HepG2 (cell line): ENCODE results near the gene RBP7. TPM values are rescaled to one million over a fixed set of nuclear protein-coding genes. Genes with fewer than 3 reads are reported as not detected.

ENCODE experiments used
- CREM ChIP-seq, 2 experiments: sonication (generic) in 1 of 2; formaldehyde crosslinking in 1 of 2; IDR thresholded peaks; 2 replicates each; pipeline versions ENCODE4 v1.4.0 to v1.6.1; 2016 to 2020; ENCODE audit warnings: antibody characterized with exemption in 1 of 2, mild to moderate bottlenecking in 1 of 2, missing genetic modification reagents in 1 of 2
- MEIS2 ChIP-seq: sonication (generic); formaldehyde crosslinking; IDR thresholded peaks from 2 replicates; pipeline ENCODE4 v1.9.0; 2021; ENCODE audit warnings: mild to moderate bottlenecking, missing genetic modification reagents
- NFE2L1 ChIP-seq: sonication (generic); formaldehyde crosslinking; IDR thresholded peaks from 2 replicates; pipeline ENCODE4 v1.4.0; 2020; ENCODE audit warnings: missing genetic modification reagents, mild to moderate bottlenecking, borderline replicate concordance
- RAD21 ChIP-seq: fragments of 450-650 bp; formaldehyde crosslinking; IDR thresholded peaks from 2 replicates; pipeline ENCODE4 v1.5.0; 2020; ENCODE audit warnings: mild to moderate bottlenecking
- SETDB1 ChIP-seq: sonication (generic); formaldehyde crosslinking; IDR thresholded peaks from 2 replicates; pipeline ENCODE4 v1.5.1; 2020; ENCODE audit warnings: missing genetic modification reagents, mild to moderate bottlenecking, borderline replicate concordance
- THYN1 ChIP-seq: sonication (generic); formaldehyde crosslinking; IDR thresholded peaks from 2 replicates; pipeline ENCODE4 v1.8.1; 2023; ENCODE audit warnings: low read depth, mild to moderate bottlenecking, moderate library complexity, missing genetic modification reagents, borderline replicate concordance
- ZBTB1 ChIP-seq: sonication (generic); formaldehyde crosslinking; IDR thresholded peaks from 2 replicates; pipeline ENCODE4 v1.4.0; 2020; ENCODE audit warnings: missing genetic modification reagents, borderline replicate concordance
- ZBTB3 ChIP-seq: sonication (generic); formaldehyde crosslinking; IDR thresholded peaks from 2 replicates; pipeline ENCODE4 v1.4.0; 2020; ENCODE audit warnings: low read depth, mild to moderate bottlenecking, moderate library complexity, missing genetic modification reagents, borderline replicate concordance
- ZBTB42 ChIP-seq: sonication (generic); formaldehyde crosslinking; IDR thresholded peaks from 2 replicates; pipeline ENCODE4 v1.5.0; 2020; ENCODE audit warnings: mild to moderate bottlenecking, missing genetic modification reagents
- ZFP36L1 ChIP-seq: sonication (generic); formaldehyde crosslinking; IDR thresholded peaks from 2 replicates; pipeline ENCODE4 v1.8.0; 2022; ENCODE audit warnings: mild to moderate bottlenecking, missing genetic modification reagents, moderate library complexity
- ZNF496 ChIP-seq: sonication (generic); formaldehyde crosslinking; IDR thresholded peaks from 2 replicates; pipeline ENCODE4 v1.8.1; 2023; ENCODE audit warnings: mild to moderate bottlenecking, moderate library complexity, missing genetic modification reagents; ENCODE audit not compliant: insufficient replicate concordance
- ZNF607 ChIP-seq: sonication (generic); formaldehyde crosslinking; IDR thresholded peaks from 2 replicates; pipeline ENCODE4 v1.5.1; 2020; ENCODE audit warnings: missing genetic modification reagents, mild to moderate bottlenecking, borderline replicate concordance
- ZNF841 ChIP-seq: sonication (generic); formaldehyde crosslinking; IDR thresholded peaks from 2 replicates; pipeline ENCODE4 v1.8.1; 2023; ENCODE audit warnings: missing genetic modification reagents, borderline replicate concordance
- polyA plus RNA-seq, 8 experiments: library from polyadenylated mRNA; depleted of rRNA in 3 of 8; stranded (reverse) in 7 of 8; unstranded in 1 of 8; fragments of >200 nt; fragmentation: Illumina TruSeq in 4 of 8; extraction: Trizol in 4 of 8; gene quantifications; 2 replicates each; pipeline versions ENCODE4 v1.2.1 to v1.2.3, GENCODE V29; 2011 to 2016; ENCODE audit warnings: low read depth in 4 of 8, missing spikeins in 1 of 8, mixed read lengths in 1 of 8; ENCODE audit not compliant: insufficient read depth in 1 of 8
- total RNA-seq, 5 experiments: library from RNA; depleted of rRNA; stranded (reverse); fragments of >200 nt; fragmentation: Illumina TruSeq; extraction: Trizol; gene quantifications; 2 replicates each; pipeline ENCODE4 v1.2.3, GENCODE V29; 2016; ENCODE audit warnings: low read depth in 1 of 5
- TF ChIP-seq, protein P1 (sequence below): sonication (generic); formaldehyde crosslinking; IDR thresholded peaks from 2 replicates; pipeline ENCODE4 v1.5.0; 2020; ENCODE audit warnings: mild to moderate bottlenecking, missing genetic modification reagents, borderline replicate concordance
- TF ChIP-seq, protein P2 (sequence below): sonication (generic); formaldehyde crosslinking; IDR thresholded peaks from 2 replicates; pipeline ENCODE4 v1.4.0; 2020; ENCODE audit warnings: missing genetic modification reagents, borderline replicate concordance
- TF ChIP-seq, protein P3 (sequence below): sonication (generic); formaldehyde crosslinking; IDR thresholded peaks from 2 replicates; pipeline ENCODE4 v1.4.0; 2020; ENCODE audit warnings: missing genetic modification reagents

The RBP7 gene
- total and polyA plus RNA-seq, 2 of the 13 experiments (the other 11 are each of a cell fraction or from before 2014, with no cell fraction given) = 1.6 to 2.0 TPM

DNA sequence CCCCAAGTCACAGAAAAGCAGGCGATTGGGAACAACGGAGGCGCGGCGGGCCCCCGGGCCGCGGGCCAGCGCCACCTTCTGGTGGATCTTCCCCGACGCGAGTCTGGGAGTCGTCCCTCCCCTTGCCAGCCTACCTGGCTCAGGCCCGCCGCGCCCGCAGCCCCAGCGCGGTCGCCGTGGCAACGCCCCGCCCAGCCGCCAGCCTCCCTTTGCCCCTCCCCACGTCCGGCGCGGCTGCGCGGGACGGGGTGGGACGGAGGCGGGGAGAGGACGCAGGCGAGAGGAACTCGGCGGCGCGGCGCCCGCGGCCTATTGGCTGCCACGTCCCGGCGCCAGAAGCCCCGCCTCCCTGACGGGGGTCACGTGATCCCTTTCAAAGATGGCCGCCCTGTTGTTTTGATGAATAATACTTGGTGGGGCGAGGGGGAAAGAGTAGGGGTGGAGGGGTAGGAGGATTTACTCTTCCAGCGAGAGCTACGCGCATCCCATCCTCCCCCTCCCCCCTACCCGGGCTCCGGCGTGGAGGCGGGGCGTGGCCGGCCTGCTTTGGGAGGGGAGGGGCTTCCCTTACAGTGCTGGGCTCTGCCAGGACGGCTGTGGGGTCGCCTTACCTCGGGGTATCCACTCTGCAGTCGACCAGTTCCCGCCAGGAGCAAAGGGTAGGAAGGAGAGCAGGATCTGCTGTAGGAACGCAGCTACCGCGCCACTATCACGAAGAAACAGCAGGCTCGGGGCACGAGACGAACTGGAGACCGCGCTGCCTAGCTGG, 35.7 kb downstream of the RBP7 start, which contains the start of gene UBE4B (continued):
- TF ChIP-seq, protein P1, sequence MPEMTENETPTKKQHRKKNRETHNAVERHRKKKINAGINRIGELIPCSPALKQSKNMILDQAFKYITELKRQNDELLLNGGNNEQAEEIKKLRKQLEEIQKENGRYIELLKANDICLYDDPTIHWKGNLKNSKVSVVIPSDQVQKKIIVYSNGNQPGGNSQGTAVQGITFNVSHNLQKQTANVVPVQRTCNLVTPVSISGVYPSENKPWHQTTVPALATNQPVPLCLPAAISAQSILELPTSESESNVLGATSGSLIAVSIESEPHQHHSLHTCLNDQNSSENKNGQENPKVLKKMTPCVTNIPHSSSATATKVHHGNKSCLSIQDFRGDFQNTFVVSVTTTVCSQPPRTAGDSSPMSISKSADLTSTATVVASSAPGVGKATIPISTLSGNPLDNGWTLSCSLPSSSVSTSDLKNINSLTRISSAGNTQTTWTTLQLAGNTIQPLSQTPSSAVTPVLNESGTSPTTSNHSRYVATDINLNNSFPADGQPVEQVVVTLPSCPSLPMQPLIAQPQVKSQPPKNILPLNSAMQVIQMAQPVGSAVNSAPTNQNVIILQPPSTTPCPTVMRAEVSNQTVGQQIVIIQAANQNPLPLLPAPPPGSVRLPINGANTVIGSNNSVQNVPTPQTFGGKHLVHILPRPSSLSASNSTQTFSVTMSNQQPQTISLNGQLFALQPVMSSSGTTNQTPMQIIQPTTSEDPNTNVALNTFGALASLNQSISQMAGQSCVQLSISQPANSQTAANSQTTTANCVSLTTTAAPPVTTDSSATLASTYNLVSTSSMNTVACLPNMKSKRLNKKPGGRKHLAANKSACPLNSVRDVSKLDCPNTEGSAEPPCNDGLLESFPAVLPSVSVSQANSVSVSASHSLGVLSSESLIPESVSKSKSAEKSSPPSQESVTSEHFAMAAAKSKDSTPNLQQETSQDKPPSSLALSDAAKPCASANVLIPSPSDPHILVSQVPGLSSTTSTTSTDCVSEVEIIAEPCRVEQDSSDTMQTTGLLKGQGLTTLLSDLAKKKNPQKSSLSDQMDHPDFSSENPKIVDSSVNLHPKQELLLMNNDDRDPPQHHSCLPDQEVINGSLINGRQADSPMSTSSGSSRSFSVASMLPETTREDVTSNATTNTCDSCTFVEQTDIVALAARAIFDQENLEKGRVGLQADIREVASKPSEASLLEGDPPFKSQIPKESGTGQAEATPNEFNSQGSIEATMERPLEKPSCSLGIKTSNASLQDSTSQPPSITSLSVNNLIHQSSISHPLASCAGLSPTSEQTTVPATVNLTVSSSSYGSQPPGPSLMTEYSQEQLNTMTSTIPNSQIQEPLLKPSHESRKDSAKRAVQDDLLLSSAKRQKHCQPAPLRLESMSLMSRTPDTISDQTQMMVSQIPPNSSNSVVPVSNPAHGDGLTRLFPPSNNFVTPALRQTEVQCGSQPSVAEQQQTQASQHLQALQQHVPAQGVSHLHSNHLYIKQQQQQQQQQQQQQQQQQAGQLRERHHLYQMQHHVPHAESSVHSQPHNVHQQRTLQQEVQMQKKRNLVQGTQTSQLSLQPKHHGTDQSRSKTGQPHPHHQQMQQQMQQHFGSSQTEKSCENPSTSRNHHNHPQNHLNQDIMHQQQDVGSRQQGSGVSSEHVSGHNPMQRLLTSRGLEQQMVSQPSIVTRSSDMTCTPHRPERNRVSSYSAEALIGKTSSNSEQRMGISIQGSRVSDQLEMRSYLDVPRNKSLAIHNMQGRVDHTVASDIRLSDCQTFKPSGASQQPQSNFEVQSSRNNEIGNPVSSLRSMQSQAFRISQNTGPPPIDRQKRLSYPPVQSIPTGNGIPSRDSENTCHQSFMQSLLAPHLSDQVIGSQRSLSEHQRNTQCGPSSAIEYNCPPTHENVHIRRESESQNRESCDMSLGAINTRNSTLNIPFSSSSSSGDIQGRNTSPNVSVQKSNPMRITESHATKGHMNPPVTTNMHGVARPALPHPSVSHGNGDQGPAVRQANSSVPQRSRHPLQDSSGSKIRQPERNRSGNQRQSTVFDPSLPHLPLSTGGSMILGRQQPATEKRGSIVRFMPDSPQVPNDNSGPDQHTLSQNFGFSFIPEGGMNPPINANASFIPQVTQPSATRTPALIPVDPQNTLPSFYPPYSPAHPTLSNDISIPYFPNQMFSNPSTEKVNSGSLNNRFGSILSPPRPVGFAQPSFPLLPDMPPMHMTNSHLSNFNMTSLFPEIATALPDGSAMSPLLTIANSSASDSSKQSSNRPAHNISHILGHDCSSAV (CRISPR knock-in tag) = no peak
- TF ChIP-seq MEIS2 = peak; percentile 49; the same call in 1 of the 2 replicates
- no peak for TF ChIP-seq ZNF496 (CRISPR knock-in tag)
- no peak for TF ChIP-seq NFE2L1 (CRISPR knock-in tag)
- no peak for TF ChIP-seq ZFP36L1 (CRISPR knock-in tag)
- TF ChIP-seq, protein P2, sequence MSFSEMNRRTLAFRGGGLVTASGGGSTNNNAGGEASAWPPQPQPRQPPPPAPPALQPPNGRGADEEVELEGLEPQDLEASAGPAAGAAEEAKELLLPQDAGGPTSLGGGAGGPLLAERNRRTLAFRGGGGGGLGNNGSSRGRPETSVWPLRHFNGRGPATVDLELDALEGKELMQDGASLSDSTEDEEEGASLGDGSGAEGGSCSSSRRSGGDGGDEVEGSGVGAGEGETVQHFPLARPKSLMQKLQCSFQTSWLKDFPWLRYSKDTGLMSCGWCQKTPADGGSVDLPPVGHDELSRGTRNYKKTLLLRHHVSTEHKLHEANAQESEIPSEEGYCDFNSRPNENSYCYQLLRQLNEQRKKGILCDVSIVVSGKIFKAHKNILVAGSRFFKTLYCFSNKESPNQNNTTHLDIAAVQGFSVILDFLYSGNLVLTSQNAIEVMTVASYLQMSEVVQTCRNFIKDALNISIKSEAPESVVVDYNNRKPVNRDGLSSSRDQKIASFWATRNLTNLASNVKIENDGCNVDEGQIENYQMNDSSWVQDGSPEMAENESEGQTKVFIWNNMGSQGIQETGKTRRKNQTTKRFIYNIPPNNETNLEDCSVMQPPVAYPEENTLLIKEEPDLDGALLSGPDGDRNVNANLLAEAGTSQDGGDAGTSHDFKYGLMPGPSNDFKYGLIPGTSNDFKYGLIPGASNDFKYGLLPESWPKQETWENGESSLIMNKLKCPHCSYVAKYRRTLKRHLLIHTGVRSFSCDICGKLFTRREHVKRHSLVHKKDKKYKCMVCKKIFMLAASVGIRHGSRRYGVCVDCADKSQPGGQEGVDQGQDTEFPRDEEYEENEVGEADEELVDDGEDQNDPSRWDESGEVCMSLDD (CRISPR knock-in tag) = no peak
- TF ChIP-seq ZBTB42 = no peak
- TF ChIP-seq CREM (IDR thresholded peaks at IDR 0.05) = no peak
- no peak for TF ChIP-seq CREM (CRISPR knock-in tag; IDR thresholded peaks at IDR 0.05)
- no peak for TF ChIP-seq THYN1
- TF ChIP-seq SETDB1 (CRISPR knock-in tag) = no peak
- TF ChIP-seq RAD21 = peak; percentile 95
- TF ChIP-seq ZBTB3 (CRISPR knock-in tag) = no peak
- TF ChIP-seq ZNF841 (CRISPR knock-in tag) = no peak
- no peak for TF ChIP-seq ZBTB1
- no peak for TF ChIP-seq ZNF607 (CRISPR knock-in tag)
- TF ChIP-seq, protein P3, sequence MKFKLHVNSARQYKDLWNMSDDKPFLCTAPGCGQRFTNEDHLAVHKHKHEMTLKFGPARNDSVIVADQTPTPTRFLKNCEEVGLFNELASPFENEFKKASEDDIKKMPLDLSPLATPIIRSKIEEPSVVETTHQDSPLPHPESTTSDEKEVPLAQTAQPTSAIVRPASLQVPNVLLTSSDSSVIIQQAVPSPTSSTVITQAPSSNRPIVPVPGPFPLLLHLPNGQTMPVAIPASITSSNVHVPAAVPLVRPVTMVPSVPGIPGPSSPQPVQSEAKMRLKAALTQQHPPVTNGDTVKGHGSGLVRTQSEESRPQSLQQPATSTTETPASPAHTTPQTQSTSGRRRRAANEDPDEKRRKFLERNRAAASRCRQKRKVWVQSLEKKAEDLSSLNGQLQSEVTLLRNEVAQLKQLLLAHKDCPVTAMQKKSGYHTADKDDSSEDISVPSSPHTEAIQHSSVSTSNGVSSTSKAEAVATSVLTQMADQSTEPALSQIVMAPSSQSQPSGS (CRISPR knock-in tag) = peak; percentile 39; the same call in 1 of the 2 replicates
